GM23338 (cell line): Measurements from ENCODE around the gene SUPT5H.

Experiments
- CTCF ChIP-seq, 2 experiments: fragments of 200-600 bp in 1 of 2; sonication (generic) in 1 of 2; conservative IDR thresholded peaks; 2 replicates each; pipeline versions ENCODE4 v1.5.1 to v1.6.1; 2016 to 2017; ENCODE audit warnings: antibody characterized with exemption in 2 of 2, low read depth in 2 of 2, mild to moderate bottlenecking in 2 of 2, moderate library complexity in 1 of 2
- EZH2 ChIP-seq: fragments of 200-600 bp; sonication (generic); IDR thresholded peaks from one replicate; pipeline ENCODE4 v1.8.0; 2017; ENCODE audit warnings: antibody characterized with exemption, mild to moderate bottlenecking, low read depth; ENCODE audit not compliant: unreplicated experiment

DNA sequence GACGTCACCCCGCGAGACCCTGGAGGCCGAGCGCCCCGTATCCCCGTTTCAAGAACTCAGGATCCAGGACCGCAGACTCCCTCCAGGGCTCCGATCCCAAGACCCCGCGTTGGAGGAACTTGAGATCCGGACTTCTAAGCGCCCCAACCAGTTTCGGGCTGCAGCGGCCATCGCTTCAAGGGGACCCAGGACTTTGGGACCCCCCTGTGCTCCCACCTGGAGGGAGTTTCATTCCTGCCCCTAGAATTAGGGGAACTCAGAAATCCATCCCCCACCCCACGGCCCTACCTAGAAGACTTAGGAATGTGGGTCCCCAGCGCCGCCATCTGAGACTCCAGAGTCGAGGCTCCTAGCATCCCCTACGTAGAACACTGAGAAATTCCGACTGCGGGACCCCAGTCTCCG lies 32.5 kb upstream of the SUPT5H start:
- TF ChIP-seq EZH2 (no peak), CTCF (conservative IDR thresholded peaks at IDR 0.05; ENCODE audit: low read depth in 2 of 2) (no peak; a peak in 1 of 4 replicates)
